ENCODE measurements around the gene ADH6. TPM values are rescaled to one million over a fixed set of nuclear protein-coding genes. Genes with fewer than 3 reads are reported as not detected.

The ADH6 gene
- total and polyA plus RNA-seq, 2 of the 13 experiments (the other 11 are each of a cell fraction or from before 2014, with no cell fraction given): 39.8 to 73.9 TPM

- no peak for TF ChIP-seq GPBP1L1 (CRISPR knock-in tag; IDR thresholded peaks at IDR 0.05)
- no peak for TF ChIP-seq MNT (IDR thresholded peaks at IDR 0.05)
- peak; percentile 91 for TF ChIP-seq ZNF264 (CRISPR knock-in tag; IDR thresholded peaks at IDR 0.05)
- TF ChIP-seq ZNF597 (CRISPR knock-in tag; IDR thresholded peaks at IDR 0.05): no peak
- no peak for TF ChIP-seq ZNF776 (CRISPR knock-in tag; IDR thresholded peaks at IDR 0.05)
- peak; percentile 50; the same call in 1 of the 2 replicates for TF ChIP-seq CREB1 (IDR thresholded peaks at IDR 0.05)
- peak; percentile 88 for TF ChIP-seq CREB1 (CRISPR knock-in tag; IDR thresholded peaks at IDR 0.05)
- TF ChIP-seq JUN (CRISPR knock-in tag; IDR thresholded peaks at IDR 0.05): peak; percentile 64; the same call in 1 of the 2 replicates
- TF ChIP-seq TFDP2 (CRISPR knock-in tag; IDR thresholded peaks at IDR 0.05): 0 out of 2 replicates have a peak, but pooled peaks have one; percentile 20
- peak; percentile 70 for TF ChIP-seq ZNF772 (CRISPR knock-in tag; IDR thresholded peaks at IDR 0.05)
- TF ChIP-seq PCBP2 (optimal IDR thresholded peaks at IDR 0.05; ENCODE audit: low read depth, low read length, poor library complexity, severe bottlenecking): no peak
- TF ChIP-seq ZBTB4 (CRISPR knock-in tag; IDR thresholded peaks at IDR 0.05; ENCODE audit: borderline replicate concordance): no peak
- TF ChIP-seq ZMYM4 (CRISPR knock-in tag; IDR thresholded peaks at IDR 0.05): peak; percentile 78; the same call in 1 of the 2 replicates
- peak; percentile 94 for TF ChIP-seq RCOR2 (CRISPR knock-in tag; IDR thresholded peaks at IDR 0.05)
- TF ChIP-seq SNAI1 (CRISPR knock-in tag; IDR thresholded peaks at IDR 0.05; ENCODE audit: borderline replicate concordance): no peak; the same call in 1 of the 2 replicates
- peak; percentile 92 for TF ChIP-seq SIX1 (CRISPR knock-in tag; IDR thresholded peaks at IDR 0.05; ENCODE audit: borderline replicate concordance)
- TF ChIP-seq KDM5B (CRISPR knock-in tag; IDR thresholded peaks at IDR 0.05; ENCODE audit: borderline replicate concordance): no peak
- TF ChIP-seq ELF1 (CRISPR knock-in tag; IDR thresholded peaks at IDR 0.05): no peak
- peak; percentile 91 for TF ChIP-seq PITX1 (CRISPR knock-in tag; IDR thresholded peaks at IDR 0.05)
- no peak; the same call in 1 of the 2 replicates for TF ChIP-seq STAG1 (CRISPR knock-in tag; IDR thresholded peaks at IDR 0.05)
- no peak for TF ChIP-seq RELA (CRISPR knock-in tag; IDR thresholded peaks at IDR 0.05)
- TF ChIP-seq ZNF12 (CRISPR knock-in tag; IDR thresholded peaks at IDR 0.05): 0 out of 2 replicates have a peak, but pooled peaks have one; percentile 36
- TF ChIP-seq ZSCAN30 (CRISPR knock-in tag; IDR thresholded peaks at IDR 0.05): no peak
- no peak for TF ChIP-seq SRSF4 (IDR thresholded peaks at IDR 0.05; ENCODE audit: low read depth, low read length, poor library complexity, severe bottlenecking)
Measured at GRCh38 chr4:99157478-99157935, 61.5 kb downstream of the ADH6 start (continued).

Measured in HepG2 (cell line).